Measurements from ENCODE around the gene UBE2F.
"Not testable (repeated sequence)": the region's sequence is repeated elsewhere in the genome, so short reads cannot be mapped to it uniquely, and the experiment has no call there.

Gene UBE2F

GRCh38 chr2:237980087-237980486, 13.3 kb downstream of the UBE2F start:
- DNase-seq (ENCODE audit: low read depth), result no peak

GRCh38 chr2:237980751-237981150, 13.9 kb downstream of the UBE2F start:
- no peak for DNase-seq (ENCODE audit: low read depth)

DNA sequence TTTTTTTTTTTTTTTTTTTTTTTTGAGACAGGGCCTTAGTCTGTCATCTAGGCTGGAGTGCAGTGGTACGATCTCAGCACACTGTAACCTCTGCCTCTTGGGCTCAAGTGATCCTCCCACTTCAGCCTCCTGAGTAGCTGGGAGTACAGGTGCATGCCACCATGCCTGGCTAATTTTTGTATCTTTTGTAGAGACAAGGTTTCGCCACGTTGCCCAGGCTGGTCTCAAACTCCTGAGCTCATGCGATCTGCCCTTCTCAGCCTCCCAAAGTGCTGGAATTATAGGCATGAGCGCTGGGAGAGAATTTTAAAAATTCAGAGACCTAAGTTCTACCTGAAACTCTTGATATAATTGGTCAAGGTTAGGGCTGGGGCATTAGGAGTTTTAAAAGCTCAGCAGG, 14.8 kb downstream of the UBE2F start:
- DNase-seq (ENCODE audit: low read depth), result not testable (repeated sequence)

GRCh38 chr2:237982039-237982725, 15.4 kb downstream of the UBE2F start:
- DNase-seq (ENCODE audit: low read depth), result no peak

DNA sequence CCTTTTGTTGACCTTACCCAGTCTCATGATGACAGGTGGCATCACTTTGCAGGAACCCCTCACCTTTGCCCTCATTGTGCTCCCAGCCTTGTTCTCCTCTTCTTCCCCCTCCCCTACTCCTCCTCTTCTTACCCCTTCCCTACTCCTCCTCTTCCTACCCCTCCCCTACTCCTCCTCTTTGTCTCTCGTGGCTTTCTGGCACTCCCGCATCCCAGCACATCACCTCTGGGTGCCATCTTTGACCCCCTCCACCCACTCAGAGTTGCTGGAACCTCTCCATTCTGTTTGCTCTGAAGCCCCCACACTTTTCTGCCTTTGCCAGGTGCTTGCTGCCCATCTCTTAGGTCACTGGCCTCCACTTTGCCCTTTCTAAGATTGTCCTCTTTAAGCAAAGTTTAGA, 17.1 kb downstream of the UBE2F start:
- no peak for DNase-seq (ENCODE audit: low read depth)

- DNase-seq (ENCODE audit: low read depth), result no peak
These were observed 20.5 kb downstream of the UBE2F start for GRCh38 chr2:237987268-237987667.

DNA sequence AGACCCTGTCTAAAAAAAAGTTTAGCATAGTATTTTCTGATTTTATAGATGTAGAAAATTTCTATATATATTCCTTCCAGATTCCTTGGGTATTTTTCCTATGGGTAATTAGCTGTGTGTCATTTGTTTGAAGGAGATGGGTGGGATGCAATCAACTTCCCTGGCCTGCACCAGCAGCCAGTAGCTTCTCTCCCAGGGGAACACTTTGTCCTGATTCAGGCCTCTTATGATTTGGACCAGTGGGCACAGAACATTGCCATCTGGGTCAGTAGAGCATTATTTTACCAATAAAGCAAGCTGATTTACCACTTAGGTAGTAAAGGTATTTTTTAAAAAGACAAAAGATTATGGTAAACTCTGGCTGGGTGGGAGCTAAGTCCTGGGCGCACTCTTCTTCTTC, 26.9 kb downstream of the UBE2F start:
- no peak for DNase-seq (ENCODE audit: low read depth)

DNA sequence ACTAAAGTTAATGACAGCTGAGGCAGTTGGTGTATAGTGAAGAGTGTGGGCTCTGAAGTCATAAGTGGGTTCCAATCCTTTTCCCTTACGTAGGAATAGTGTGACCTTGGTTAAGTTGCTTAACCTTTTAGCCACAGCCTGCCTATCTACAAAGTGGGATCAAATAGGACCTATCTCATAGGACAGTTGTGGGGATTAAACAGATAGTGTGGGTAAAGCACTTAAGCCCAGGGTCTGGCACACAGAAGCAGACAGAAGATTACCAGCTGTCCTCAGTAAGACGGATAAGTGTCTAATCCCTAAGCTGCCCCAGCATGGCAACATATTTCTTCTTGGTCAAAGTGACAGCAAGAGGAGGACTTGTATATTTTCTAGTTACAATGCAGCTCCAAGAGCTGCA, 28.2 kb downstream of the UBE2F start:
- no peak for DNase-seq (ENCODE audit: low read depth)

DNA sequence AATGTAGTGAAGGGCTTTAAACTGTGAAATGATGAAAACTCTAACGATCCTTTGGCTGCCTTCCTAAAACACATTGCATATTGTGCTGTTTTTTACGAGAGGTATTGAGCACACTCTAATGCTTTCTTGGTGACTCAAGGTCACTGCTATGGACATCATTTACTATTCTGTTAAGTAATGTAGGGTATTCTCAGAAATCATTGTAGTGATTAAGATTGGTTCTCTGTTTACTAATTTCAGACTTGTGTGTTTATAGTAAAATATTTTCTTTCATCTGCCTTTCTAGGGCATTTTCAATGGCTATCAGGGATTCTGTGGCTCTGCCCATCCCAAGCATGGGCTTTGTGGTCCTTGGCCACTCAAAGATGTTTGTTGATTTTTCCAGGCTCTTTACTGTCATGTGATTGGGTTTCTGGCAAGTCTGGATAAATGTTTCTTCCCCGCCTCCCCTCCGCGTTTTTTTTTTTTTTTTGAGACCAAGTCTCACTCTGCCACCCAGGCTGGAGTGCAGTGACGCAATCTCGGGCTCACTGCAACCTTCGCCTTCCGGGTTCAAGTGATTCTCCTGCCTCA, 29.3 kb downstream of the UBE2F start:
- DNase-seq (ENCODE audit: low read depth), result no peak

DNA sequence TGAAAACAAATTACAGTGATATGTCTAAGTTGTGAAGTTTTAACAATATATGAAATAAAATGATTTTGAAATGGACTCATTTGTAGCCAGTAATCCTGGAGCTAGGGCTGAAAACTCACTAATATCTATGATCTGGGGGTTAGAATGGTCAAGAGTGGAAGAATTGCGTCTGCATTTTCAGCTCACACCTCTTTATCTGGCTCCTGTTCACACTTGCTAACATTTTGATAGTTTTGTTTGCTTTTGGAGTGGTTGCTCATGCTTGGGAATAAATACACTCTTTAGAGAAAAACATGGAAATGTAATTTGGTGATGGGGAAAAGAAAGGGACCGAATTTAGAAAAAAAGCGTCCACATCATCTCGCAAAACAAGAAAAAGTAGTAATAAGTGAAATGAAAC, 30.7 kb downstream of the UBE2F start:
- DNase-seq (ENCODE audit: low read depth), result no peak

DNA sequence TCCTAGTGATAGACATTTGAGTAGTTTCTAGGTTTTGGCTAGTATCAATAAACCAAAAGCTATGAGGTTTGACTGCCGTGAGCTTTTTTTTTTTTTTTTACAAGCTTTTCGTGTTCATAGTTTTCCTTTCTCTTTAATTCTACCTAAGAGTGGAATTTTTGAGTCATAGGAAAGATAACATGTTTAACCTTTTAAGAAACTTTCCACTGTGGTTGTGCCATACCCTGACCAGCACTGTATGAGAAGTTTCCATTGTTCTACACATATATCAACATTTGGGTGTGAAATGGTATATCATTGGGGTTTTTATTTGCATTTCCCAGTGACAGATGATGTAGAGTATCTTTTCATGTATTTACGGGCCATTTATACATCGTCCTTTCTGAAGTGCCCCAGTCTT, 31.7 kb downstream of the UBE2F start:
- DNase-seq (ENCODE audit: low read depth), result no peak

DNA sequence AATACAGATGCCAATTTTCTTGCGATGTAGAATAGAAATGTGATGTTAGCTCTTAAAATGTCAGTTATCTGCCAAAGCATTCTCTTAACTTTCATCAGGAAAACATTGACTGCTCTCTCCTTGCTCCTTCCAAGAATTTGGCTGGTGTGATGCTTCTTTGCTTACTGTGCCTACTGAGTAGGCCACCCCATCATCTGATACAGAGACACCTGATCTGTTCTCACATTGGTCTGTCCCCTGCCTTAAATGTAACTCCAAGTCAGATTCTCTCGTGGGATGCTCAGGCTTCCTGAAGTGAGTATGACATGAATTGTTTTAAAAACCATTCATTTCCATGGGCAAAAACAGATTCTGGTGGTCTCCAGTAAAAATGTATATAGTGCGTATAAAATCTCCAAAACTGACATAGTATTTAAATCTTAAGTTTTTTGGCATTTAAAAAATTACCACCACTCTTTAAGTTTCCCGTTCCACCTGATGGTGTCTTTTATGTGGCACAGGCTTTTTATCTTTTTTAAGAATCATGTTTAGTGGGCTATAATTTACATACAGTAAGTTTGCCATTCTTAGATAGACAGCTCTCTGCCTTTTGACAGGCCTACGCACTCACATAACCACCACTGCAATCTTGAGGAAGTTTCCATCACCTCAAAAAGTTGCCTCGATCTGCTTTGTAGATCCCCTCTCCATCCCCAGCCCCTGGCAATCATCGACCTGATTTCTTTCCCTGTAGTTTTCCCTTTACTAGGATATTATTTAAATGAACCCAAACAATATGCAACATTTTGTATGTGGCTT, 36.6 kb downstream of the UBE2F start:
- no peak for DNase-seq (ENCODE audit: low read depth)

DNA sequence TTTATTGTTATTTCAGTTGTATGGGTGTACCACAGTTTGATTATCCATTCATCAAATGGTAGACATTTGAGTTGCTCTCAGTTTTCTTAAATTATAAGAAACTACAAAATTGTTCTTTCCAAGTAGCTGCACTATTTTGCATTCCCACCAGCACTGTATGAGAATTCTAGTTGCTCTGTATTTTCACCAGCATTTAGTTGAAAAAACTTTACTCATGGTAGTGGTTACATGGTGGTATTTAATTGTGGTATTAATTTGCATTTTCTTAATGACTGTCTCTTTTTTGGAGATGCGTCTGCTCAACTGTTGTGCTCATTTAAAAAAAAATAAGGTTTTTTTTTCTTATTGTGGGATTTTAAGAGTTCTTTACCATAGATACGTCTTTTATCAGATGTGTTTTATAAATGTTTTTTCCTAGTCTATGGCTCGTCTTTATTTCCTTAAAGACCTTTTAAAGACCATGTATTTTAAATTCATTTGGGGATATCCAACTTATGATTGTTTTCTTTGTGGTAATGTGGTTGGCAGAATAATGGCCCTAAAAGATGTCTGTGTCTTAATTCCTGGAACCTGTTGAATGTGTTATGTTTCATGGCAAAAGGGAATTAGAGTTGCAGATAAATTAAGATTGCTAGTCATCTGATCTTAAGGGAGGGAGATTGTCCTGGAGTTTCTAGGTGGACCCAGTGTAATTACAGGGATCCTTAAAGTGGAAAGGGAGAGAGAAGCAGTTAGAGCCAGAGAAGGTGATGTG, 37.4 kb downstream of the UBE2F start:
- DNase-seq (ENCODE audit: low read depth), result no peak

DNA sequence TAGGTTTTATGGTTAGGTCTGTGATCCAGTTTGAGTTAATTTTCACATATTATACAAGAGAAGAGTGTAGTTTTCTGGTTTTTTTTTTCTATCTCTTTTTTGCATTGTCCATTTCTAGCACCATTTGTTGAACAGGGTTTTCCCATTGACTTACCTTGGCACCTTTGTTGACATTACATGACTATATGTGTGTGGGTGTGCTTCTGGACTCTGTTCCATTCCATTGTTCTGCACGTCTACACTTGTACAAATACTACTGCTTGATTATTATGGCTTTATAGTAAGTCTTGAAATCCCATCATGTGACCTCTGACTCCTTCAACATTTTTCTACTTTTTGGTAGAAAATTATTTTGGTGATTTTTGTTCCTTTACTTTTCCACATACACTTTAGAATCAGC, 38.7 kb downstream of the UBE2F start:
- no peak for DNase-seq (ENCODE audit: low read depth)

- no peak for DNase-seq (ENCODE audit: low read depth)
These were observed 39.7 kb downstream of the UBE2F start for GRCh38 chr2:238006510-238006909.

GRCh38 chr2:238007924-238008323, 41.1 kb downstream of the UBE2F start:
- no peak for DNase-seq (ENCODE audit: low read depth)

- no peak for DNase-seq (ENCODE audit: low read depth)
These were observed 42.7 kb downstream of the UBE2F start for GRCh38 chr2:238009563-238009962.

DNA sequence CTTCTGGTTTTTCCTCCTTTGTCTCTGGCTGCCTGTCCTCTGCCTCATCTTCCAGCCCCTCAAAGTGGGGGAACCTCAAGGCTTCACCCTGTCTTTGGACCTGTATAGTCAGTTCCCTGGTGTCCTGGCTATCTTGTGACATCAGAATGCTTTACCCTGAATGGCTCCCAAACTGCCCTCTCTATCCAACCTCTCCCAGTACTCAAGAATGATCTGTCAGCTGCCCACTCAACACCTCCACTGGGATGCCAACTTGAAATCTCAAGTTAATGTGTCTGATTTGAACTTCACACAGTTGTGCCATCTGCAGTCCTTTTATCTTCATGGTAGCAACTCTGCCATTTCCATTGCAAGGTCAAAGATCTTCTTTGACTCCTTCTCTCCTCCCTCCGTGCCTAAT, 43.8 kb downstream of the UBE2F start:
- DNase-seq (ENCODE audit: low read depth), result no peak

DNA sequence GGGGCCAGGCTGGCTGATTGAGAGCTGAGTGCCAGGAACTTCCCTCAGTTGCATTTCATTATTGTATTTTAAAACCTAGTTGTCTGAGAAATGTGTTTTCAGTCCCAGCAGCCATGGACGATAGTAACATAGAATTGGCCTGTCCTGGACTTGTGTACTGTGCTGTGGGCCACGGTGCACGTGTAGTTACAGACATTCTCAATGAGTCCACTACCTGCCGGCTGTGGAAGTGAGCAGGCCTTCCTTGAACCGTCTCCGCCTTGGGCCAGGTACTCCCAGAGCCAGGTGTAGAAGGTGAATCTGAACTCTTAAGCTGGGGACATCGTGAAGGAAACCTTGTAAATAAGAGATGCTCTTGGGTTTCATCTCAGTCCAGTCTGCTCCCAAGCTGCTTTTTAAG, 47.0 kb downstream of the UBE2F start:
- no peak for DNase-seq (ENCODE audit: low read depth)

DNA sequence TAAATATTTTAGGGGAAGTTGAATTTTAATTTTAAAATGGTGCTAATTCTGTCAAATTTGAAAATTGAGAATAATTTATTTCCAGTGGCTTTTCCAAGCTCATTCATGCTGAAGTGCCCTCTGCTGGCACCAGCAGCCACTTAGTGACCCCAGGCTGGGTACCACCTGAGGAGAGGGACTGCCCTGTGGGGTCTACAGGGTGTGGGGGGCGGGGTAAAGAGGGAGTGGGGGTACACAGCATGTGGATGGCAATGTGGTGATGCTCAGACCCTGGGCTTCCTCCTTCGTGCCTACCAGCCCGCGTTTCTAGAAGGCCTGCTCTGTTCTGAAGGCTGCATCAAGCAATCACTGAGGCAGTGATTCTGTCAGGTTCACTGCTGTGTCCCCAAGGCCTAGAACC, 48.9 kb downstream of the UBE2F start:
- DNase-seq (ENCODE audit: low read depth), result no peak

DNA sequence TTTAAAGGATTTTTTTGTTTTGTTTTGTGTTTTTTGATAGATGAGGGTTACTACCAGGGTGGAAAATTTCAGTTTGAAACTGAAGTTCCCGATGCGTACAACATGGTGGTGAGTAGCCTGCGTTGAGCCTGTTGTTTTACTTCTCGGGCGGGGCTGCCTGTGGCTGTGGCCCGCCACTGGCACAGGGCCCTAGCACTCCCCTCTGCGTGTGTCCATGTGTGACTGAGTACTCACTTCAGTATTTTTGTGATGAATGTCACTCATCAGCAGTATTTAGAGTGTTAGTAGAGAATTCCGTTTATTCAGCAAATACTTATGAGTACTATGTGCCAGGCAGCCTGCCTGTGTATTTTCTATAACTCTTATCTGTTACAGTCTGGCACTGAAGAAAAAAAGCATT, 49.7 kb downstream of the UBE2F start:
- DNase-seq (ENCODE audit: low read depth), result no peak

- no peak for DNase-seq (ENCODE audit: low read depth)
These were observed 53.1 kb downstream of the UBE2F start for GRCh38 chr2:238019962-238020361.

DNA sequence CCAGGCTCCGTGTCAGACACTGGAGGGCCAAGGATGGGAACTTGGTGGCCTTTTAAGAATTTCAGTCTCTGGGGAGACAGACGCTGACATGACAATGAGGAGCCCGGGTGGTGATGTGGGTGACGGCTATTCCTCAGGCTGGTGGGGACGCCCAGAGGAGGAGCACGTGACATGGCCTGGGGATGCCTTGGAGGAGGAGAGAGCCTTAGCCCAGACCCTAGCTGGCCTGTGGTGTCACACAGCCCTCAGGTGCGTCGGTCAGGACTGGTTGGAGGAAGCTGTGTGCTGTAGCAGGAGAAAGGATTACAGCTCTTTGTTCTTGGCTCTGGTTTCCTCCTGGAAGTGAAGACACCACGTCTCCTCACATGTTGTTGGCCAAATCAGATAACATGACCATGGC, 54.0 kb downstream of the UBE2F start:
- DNase-seq (ENCODE audit: low read depth), result no peak
